Kidney (tissue), 11 donors: ENCODE results near the gene TPPP. TPM values are rescaled to one million over a fixed set of nuclear protein-coding genes. Genes with fewer than 3 reads are reported as not detected.
"Not testable (repeated sequence)": the region's sequence is repeated elsewhere in the genome, so short reads cannot be mapped to it uniquely, and the experiment has no call there.

ENCODE experiments used
- DNase-seq, 5 donors: peaks; one replicate each; pipeline ENCODE4 v3.0.0-alpha.2; 2013 to 2020
- FAIRE-seq: peaks from 2 replicates; lab custom pipeline; 2012; peaks lifted over from hg19 to GRCh38; lab: Jason Lieb, UNC
- H3K27ac ChIP-seq, 2 donors: one replicate each; pipeline ENCODE4 v1.7.0; 2013; ENCODE audit warnings: low read depth in 2 of 2, low read length in 2 of 2, inconsistent platforms in 1 of 2
- H3K27me3 ChIP-seq: one replicate; pipeline ENCODE4 v1.7.1; 2013; ENCODE audit warnings: low read length, inconsistent platforms; ENCODE audit not compliant: control insufficient read depth, insufficient read depth
- H3K36me3 ChIP-seq, 3 donors: one replicate each; pipeline versions ENCODE4 v1.7.0 to v1.7.1; 2013; ENCODE audit warnings: low read length in 3 of 3, control low read depth in 1 of 3, inconsistent platforms in 1 of 3; ENCODE audit not compliant: insufficient read depth in 3 of 3, control insufficient read depth in 2 of 3
- H3K4me1 ChIP-seq, 3 donors: one replicate each; pipeline versions ENCODE4 v1.7.0 to v1.7.1; 2013; ENCODE audit warnings: low read length in 3 of 3, inconsistent platforms in 1 of 3, low read depth in 1 of 3; ENCODE audit not compliant: control insufficient read depth in 2 of 3, insufficient read depth in 2 of 3
- H3K4me3 ChIP-seq, 3 donors: one replicate each; pipeline versions ENCODE4 v1.7.0 to v1.8.1; 2013; ENCODE audit warnings: low read length in 3 of 3, control low read depth in 1 of 3, inconsistent platforms in 1 of 3
- H3K9ac ChIP-seq, 3 donors: one replicate each; pipeline versions ENCODE4 v1.7.0 to v1.7.1; 2013; ENCODE audit warnings: low read length in 3 of 3, control low read depth in 1 of 3, inconsistent platforms in 1 of 3
- H3K9me3 ChIP-seq, 3 donors: one replicate each; pipeline versions ENCODE4 v1.7.0 to v1.7.1; 2013; ENCODE audit warnings: low read length in 3 of 3, control low read depth in 1 of 3, inconsistent platforms in 1 of 3; ENCODE audit not compliant: control insufficient read depth in 2 of 3, insufficient read depth in 1 of 3
- intact Hi-C: fragments of 100-400 bp; cut with DNase I; formaldehyde crosslinking; loops from one replicate; pipeline ENCODE4 v1.11.1; 2022
- polyA plus RNA-seq: library from polyadenylated mRNA; stranded (reverse); fragments of 350-450 nt; fragmentation: Illumina TruSeq; extraction: RNeasy Lipid Tissue Mini Kit (QIAGEN cat#74804); gene quantifications from one replicate; pipeline ENCODE4 v1.2.3, GENCODE V29; 2014; ENCODE audit warnings: low read depth, low replicate concordance; ENCODE audit not compliant: insufficient read depth
- total RNA-seq: library from RNA; stranded (reverse); fragmentation: NEBNext Ultra II Directional; extraction: Animal tissue kit (Norgen Biotek cat#: 25700); gene quantifications from one replicate; pipeline ENCODE4 v1.2.1, GENCODE V29; 2021
- donor health status: control.
- donor health status: control.
- donor health status: DM: yes; HTN: yes; CAD: no.
- donor health status: Normal renal cell carcinoma (clear cell type).

TPPP gene
- total and polyA plus RNA-seq, 2 donors from 2014 or later, result 5.8 to 6.9 TPM

DNA sequence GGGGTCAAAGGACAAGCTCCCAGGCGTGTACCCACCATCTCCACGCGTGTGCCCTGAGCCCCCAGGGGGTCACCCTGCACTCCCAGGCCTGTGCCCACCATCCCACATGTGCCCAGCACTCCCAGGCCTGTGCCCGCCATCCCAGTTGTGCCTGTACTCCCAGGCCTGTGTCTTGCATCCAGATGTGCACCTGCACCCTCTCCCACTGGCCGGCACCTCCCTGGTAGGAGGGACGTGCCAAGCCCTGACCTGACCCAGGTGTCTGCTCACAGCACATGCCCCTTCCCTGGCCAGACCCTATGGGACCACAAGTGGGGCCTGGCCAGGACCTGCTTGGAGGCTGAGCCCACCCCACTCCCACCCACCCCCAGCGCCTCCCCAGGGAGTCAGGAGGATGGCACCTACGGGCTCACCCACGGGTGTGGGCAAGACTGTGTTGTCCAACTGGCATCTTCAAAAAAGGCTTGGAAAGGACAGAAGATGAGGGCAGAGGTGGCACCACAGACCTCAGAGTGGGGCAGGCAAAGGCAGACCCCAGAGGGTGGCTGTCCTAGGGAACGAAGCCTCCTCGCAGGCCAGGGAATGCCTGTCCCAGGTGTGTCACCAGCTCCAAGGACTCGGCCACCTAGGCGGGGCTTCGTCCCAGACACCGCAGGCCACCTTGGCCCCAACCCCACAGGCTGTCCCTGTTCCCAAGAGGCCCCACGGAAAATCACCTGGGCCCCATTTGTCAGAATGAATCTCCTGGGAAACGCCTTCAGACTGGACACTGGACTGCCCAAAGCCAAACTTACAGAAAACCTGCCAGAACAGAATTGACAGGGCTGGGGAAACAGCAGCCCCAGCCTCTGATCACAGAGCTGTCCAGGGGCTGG is 11.6 kb downstream of the TPPP start:
- not testable (repeated sequence) for H3K9me3 ChIP-seq, H3K27me3 ChIP-seq, H3K9ac ChIP-seq, H3K27ac ChIP-seq, FAIRE-seq, H3K4me3 ChIP-seq, H3K36me3 ChIP-seq, H3K4me1 ChIP-seq
- DNase-seq, result peak in 2 of 5 donors; percentile 35 to 53
- intact Hi-C loops, result loop anchor here (10.0 kb wide), 1 partner anchor 93 kb away; no protein-coding TSS in a partner anchor

DNA sequence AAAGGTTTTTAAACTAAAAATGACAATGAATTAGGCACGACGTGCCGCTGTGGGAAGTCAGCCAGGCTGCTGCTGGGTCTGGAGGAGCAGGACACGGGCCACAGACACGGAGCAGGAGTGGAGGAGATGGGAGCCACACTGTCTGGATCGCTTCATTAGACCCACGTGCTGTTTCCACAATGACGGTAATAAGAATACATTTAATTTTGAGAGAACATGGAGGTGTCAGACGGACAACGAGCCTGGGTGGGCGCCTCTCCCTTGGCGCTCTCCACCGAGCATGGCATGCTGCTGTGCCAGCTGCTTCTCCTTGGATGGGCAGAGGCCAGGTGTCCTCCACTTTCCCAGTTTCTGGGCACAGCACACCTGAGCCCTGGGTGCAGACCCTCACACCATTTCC is 12.3 kb downstream of the TPPP start:
- intact Hi-C loops, result loop anchor here (10.0 kb wide), 1 partner anchor 94 kb away; no protein-coding TSS in a partner anchor
- not testable (repeated sequence) for FAIRE-seq, H3K27ac ChIP-seq, H3K9ac ChIP-seq, H3K4me1 ChIP-seq, H3K9me3 ChIP-seq, H3K4me3 ChIP-seq, H3K36me3 ChIP-seq, H3K27me3 ChIP-seq
- DNase-seq, result peak in 2 of 5 donors; percentile 11 to 45

DNA sequence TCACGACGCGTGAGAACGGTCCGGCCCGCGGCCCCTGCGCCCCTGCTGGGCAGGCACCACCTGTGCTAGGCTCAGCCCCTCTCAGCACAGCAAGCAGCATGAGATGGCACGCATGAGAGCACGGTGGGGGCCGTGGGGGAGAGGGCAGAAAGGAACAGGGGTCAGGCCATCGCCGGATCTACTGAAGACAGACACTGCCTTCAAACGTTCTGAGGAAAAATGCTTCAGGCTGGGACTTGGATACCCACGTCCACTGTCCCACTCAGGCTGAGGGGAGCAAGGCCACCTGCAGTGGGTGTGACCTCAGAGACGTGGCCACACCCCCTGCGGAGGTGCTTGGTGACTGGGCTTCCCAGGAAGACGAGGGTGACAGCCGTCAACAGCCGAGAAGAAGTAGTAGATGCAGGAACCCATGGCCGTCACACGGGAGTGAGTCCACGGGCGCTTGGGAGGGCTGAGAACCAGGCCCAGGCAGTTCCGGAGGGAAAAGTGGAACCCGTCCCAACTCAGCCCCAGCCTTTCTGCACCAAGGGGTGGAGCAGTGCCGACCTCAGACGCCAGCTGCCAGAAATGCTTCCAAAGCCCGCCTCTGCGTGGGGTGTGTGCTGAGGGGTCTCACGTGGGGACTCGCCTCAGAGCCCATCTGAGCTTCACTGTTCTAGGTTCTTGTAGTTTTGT is 12.9 kb downstream of the TPPP start:
- peak in 1 of 5 donors; percentile 34 for DNase-seq

GRCh38 chr5:679166-679895 is 13.8 kb downstream of the TPPP start:
- H3K9me3 ChIP-seq, H3K27me3 ChIP-seq, FAIRE-seq, intact Hi-C loops, H3K9ac ChIP-seq, H3K4me3 ChIP-seq, H3K27ac ChIP-seq, H3K4me1 ChIP-seq, H3K36me3 ChIP-seq: not testable (repeated sequence)
- peak in 2 of 5 donors; percentile 37 to 44 for DNase-seq

More for the DNA sequence above, 12.9 kb downstream of the TPPP start:
- H3K4me1 ChIP-seq, H3K27me3 ChIP-seq, H3K4me3 ChIP-seq, H3K9ac ChIP-seq, H3K27ac ChIP-seq, H3K36me3 ChIP-seq, H3K9me3 ChIP-seq, FAIRE-seq: not testable (repeated sequence)
- intact Hi-C loops, result loop anchor here (10.0 kb wide), 1 partner anchor 95 kb away; no protein-coding TSS in a partner anchor

GRCh38 chr5:678521-678920 is 14.6 kb downstream of the TPPP start:
- H3K9ac ChIP-seq, H3K9me3 ChIP-seq, H3K36me3 ChIP-seq, FAIRE-seq, H3K4me3 ChIP-seq, H3K27me3 ChIP-seq, intact Hi-C loops, H3K4me1 ChIP-seq, H3K27ac ChIP-seq: not testable (repeated sequence)
- peak in 2 of 5 donors; percentile 41 to 46 for DNase-seq
